Measurements from ENCODE around the gene SPDEF.

DNA sequence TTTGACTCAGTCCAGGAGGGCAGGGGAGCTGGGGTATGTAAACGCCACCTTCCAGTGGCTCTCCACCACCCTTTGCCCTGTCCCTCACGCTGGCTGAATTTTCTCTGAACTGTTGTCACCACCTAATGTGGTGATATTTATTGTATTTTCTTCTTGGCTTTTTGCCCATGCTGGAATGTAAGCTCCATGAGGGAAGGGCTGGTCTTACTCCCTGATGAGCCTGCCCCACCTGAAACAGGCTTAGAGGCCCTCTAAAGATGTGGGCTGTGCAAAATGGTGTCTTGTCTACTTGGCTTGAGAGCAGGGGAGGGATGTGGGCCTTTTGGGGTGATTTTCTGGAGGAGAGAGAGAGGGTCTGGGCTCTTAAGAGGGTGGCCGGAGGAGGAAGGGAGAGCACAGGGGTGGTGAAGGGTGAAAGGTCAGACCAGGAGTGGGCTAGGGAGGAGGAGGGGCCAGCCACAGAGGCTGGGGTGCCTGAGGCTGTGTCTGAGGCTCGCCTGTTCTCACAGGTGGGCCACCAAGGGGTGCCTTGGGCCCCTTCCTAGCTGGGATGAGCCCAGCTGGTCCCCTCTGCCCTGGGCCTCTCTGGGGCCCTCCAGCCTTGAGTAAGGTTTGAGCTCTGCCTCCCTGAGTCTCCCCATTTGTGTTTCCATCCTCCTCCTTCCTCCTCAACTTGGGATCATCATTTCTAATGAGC is 37.3 kb downstream of the SPDEF start:
- TF ChIP-seq, protein P1, sequence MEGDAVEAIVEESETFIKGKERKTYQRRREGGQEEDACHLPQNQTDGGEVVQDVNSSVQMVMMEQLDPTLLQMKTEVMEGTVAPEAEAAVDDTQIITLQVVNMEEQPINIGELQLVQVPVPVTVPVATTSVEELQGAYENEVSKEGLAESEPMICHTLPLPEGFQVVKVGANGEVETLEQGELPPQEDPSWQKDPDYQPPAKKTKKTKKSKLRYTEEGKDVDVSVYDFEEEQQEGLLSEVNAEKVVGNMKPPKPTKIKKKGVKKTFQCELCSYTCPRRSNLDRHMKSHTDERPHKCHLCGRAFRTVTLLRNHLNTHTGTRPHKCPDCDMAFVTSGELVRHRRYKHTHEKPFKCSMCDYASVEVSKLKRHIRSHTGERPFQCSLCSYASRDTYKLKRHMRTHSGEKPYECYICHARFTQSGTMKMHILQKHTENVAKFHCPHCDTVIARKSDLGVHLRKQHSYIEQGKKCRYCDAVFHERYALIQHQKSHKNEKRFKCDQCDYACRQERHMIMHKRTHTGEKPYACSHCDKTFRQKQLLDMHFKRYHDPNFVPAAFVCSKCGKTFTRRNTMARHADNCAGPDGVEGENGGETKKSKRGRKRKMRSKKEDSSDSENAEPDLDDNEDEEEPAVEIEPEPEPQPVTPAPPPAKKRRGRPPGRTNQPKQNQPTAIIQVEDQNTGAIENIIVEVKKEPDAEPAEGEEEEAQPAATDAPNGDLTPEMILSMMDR (IDR thresholded peaks at IDR 0.05): no peak
- TF ChIP-seq POLR2A (IDR thresholded peaks at IDR 0.05; ENCODE audit: low read length) (no peak), EP300 (IDR thresholded peaks at IDR 0.05) (no peak), RCOR1 (IDR thresholded peaks at IDR 0.05; ENCODE audit: low read depth, low read length) (no peak), RFX5 (IDR thresholded peaks at IDR 0.05) (no peak), BHLHE40 (IDR thresholded peaks at IDR 0.05; ENCODE audit: low read depth, low read length) (no peak), MAFK (IDR thresholded peaks at IDR 0.05; ENCODE audit: partially characterized antibody) (no peak), ZFP36 (IDR thresholded peaks at IDR 0.05; ENCODE audit: borderline replicate concordance, partially characterized antibody) (no peak), CEBPB (IDR thresholded peaks at IDR 0.05) (no peak)
- TF ChIP-seq, protein P2, sequence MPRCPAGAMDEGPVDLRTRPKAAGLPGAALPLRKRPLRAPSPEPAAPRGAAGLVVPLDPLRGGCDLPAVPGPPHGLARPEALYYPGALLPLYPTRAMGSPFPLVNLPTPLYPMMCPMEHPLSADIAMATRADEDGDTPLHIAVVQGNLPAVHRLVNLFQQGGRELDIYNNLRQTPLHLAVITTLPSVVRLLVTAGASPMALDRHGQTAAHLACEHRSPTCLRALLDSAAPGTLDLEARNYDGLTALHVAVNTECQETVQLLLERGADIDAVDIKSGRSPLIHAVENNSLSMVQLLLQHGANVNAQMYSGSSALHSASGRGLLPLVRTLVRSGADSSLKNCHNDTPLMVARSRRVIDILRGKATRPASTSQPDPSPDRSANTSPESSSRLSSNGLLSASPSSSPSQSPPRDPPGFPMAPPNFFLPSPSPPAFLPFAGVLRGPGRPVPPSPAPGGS (IDR thresholded peaks at IDR 0.05): no peak

All from A549 (cell line).